Left lobe of liver (tissue), 2 donors: ENCODE results near the gene CARD19. TPM values are rescaled to one million over a fixed set of nuclear protein-coding genes. Genes with fewer than 3 reads are reported as not detected.

Experiments used
- ATAC-seq: fragments of 200-7000 bp; cut with Tn5 transposase; one replicate; pipeline ENCODE4 v1.9.1; 2020; ENCODE audit warnings: mild to moderate bottlenecking, moderate library complexity
- DNase-seq: peaks from one replicate; pipeline ENCODE4 v3.0.0-alpha.2; 2020; ENCODE audit warnings: low spot score
- total RNA-seq: library from RNA; stranded (reverse); gene quantifications from one replicate; pipeline ENCODE4 v1.2.1, GENCODE V29; 2021
- donor health status: DM: no; HTN: no; CAD: no; lungs with moderate emphysema.
- donor health status: DM: no; HTN: yes; CAD: no.

CARD19 gene
- total RNA-seq, 1 donor from 2014 or later = 8.5 TPM

- ATAC-seq (no peak), DNase-seq (peak; percentile 33)
Observed at GRCh38 chr9:93086447-93087224, 9.4 kb upstream of the CARD19 start.

GRCh38 chr9:93087971-93088655 is 7.9 kb upstream of the CARD19 start:
- DNase-seq (peak; percentile 32), ATAC-seq (no peak)

- ATAC-seq = no peak
- DNase-seq = peak; percentile 32
Observed at GRCh38 chr9:93088656-93089015, 7.4 kb upstream of the CARD19 start.

- no peak for ATAC-seq
- DNase-seq = no peak
Observed at GRCh38 chr9:93089024-93089423, 7.0 kb upstream of the CARD19 start.

GRCh38 chr9:93089481-93089991 is 6.5 kb upstream of the CARD19 start:
- DNase-seq (peak; percentile 40), ATAC-seq (no peak)

GRCh38 chr9:93090091-93090655 is 5.8 kb upstream of the CARD19 start:
- peak; percentile 21 for DNase-seq
- no peak for ATAC-seq

- DNase-seq (peak; percentile 26), ATAC-seq (no peak)
Observed at GRCh38 chr9:93091056-93091452, 5.0 kb upstream of the CARD19 start.

- DNase-seq = peak; percentile 40
Observed at GRCh38 chr9:93091453-93092081, 4.5 kb upstream of the CARD19 start.

GRCh38 chr9:93092251-93092991 is 3.6 kb upstream of the CARD19 start:
- ATAC-seq = no peak
- DNase-seq = peak; percentile 41

More at GRCh38 chr9:93091453-93092081, 4.5 kb upstream of the CARD19 start:
- no peak for ATAC-seq

- DNase-seq (peak; percentile 45), ATAC-seq (no peak)
Observed at GRCh38 chr9:93093127-93093876, 2.7 kb upstream of the CARD19 start.

GRCh38 chr9:93093877-93094657 is 1.9 kb upstream of the CARD19 start:
- peak; percentile 47 for DNase-seq
- no peak for ATAC-seq

- peak; percentile 60 for DNase-seq
- no peak for ATAC-seq
Observed at GRCh38 chr9:93094658-93095204, 1.3 kb upstream of the CARD19 start.

GRCh38 chr9:93095205-93096130 is 549 bp upstream of the CARD19 start:
- ATAC-seq (peak; percentile 85), DNase-seq (peak; percentile 100)

GRCh38 chr9:93096811-93097382 is 880 bp downstream of the CARD19 start:
- no peak for DNase-seq
- no peak for ATAC-seq

- ATAC-seq (no peak), DNase-seq (no peak)
Observed at GRCh38 chr9:93097511-93098201, 1.6 kb downstream of the CARD19 start.

GRCh38 chr9:93098236-93098946 is 2.4 kb downstream of the CARD19 start:
- DNase-seq (peak; percentile 70), ATAC-seq (no peak)
